Bronchial epithelial cell (primary cell): ENCODE measurements around the gene MYBPC1. TPM values are rescaled to one million over a fixed set of nuclear protein-coding genes. Genes with fewer than 3 reads are reported as not detected.

Experiments
- DNase-seq: peaks from one replicate; pipeline ENCODE4 v3.0.0-alpha.2; 2010; ENCODE audit warnings: low read depth
- FAIRE-seq: peaks from 2 replicates; lab custom pipeline; 2011; peaks lifted over from hg19 to GRCh38; lab: Jason Lieb, UNC
- H3K27me3 ChIP-seq: 2 replicates; pipeline ENCODE4 v1.5.1; 2011; ENCODE audit warnings: low read length; ENCODE audit not compliant: control insufficient read depth, insufficient read depth
- H3K36me3 ChIP-seq: 2 replicates; pipeline ENCODE4 v1.5.1; 2011; ENCODE audit warnings: low read length; ENCODE audit not compliant: control insufficient read depth, insufficient read depth
- H3K4me3 ChIP-seq: 2 replicates; pipeline ENCODE4 v1.5.1; 2011; ENCODE audit warnings: mild to moderate bottlenecking, low read depth, low read length, control low read depth
- total RNA-seq: library from RNA; depleted of rRNA; stranded (reverse); fragments of >200 nt; gene quantifications from 2 replicates; pipeline ENCODE4 v1.2.1, GENCODE V29; 2014
- TF ChIP-seq, protein P1 (sequence below): IDR thresholded peaks from 2 replicates; pipeline ENCODE4 v1.5.1; 2011; ENCODE audit warnings: mild to moderate bottlenecking, moderate library complexity, low read length, control low read depth, inconsistent platforms; ENCODE audit not compliant: insufficient read depth, severe bottlenecking

Gene MYBPC1
- total RNA-seq, 1 donor from 2014 or later = not detected

- H3K36me3 ChIP-seq = no peaks in the 10 kb centered on the region
- DNase-seq (no peak), FAIRE-seq (no peak)
- H3K27me3 ChIP-seq = no peaks in the 10 kb centered on the region
- TF ChIP-seq, protein P1, sequence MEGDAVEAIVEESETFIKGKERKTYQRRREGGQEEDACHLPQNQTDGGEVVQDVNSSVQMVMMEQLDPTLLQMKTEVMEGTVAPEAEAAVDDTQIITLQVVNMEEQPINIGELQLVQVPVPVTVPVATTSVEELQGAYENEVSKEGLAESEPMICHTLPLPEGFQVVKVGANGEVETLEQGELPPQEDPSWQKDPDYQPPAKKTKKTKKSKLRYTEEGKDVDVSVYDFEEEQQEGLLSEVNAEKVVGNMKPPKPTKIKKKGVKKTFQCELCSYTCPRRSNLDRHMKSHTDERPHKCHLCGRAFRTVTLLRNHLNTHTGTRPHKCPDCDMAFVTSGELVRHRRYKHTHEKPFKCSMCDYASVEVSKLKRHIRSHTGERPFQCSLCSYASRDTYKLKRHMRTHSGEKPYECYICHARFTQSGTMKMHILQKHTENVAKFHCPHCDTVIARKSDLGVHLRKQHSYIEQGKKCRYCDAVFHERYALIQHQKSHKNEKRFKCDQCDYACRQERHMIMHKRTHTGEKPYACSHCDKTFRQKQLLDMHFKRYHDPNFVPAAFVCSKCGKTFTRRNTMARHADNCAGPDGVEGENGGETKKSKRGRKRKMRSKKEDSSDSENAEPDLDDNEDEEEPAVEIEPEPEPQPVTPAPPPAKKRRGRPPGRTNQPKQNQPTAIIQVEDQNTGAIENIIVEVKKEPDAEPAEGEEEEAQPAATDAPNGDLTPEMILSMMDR = no peak
- H3K4me3 ChIP-seq = peak overlapping the region; percentile 70
These were observed 103.4 kb downstream of the MYBPC1 start for GRCh38 chr12:101697930-101698799.

- Histone ChIP-seq H3K4me3 (no peak overlapping the region), H3K27me3 (no peaks in the 10 kb centered on the region), H3K36me3 (no peaks in the 10 kb centered on the region)
- DNase-seq (no peak), FAIRE-seq (no peak)
- TF ChIP-seq, protein P1 = no peak
These were observed 104.1 kb downstream of the MYBPC1 start for GRCh38 chr12:101698800-101699347.

- no peak overlapping the region for H3K4me3 ChIP-seq
- no peak for DNase-seq
- TF ChIP-seq, protein P1 = no peak
- FAIRE-seq = no peak
- no peaks in the 10 kb centered on the region for H3K27me3 ChIP-seq
- no peaks in the 10 kb centered on the region for H3K36me3 ChIP-seq
These were observed 105.6 kb downstream of the MYBPC1 start for GRCh38 chr12:101700299-101700820.

GRCh38 chr12:101703487-101703886, 108.7 kb downstream of the MYBPC1 start:
- DNase-seq (no peak), FAIRE-seq (no peak)
- TF ChIP-seq, protein P1 = no peak
- Histone ChIP-seq H3K27me3 (no peaks in the 10 kb centered on the region), H3K4me3 (no peak overlapping the region), H3K36me3 (no peaks in the 10 kb centered on the region)

- TF ChIP-seq, protein P1 = no peak
- Histone ChIP-seq H3K27me3 (no peaks in the 10 kb centered on the region), H3K36me3 (no peaks in the 10 kb centered on the region), H3K4me3 (no peak overlapping the region)
- FAIRE-seq (no peak), DNase-seq (no peak)
These were observed 111.6 kb downstream of the MYBPC1 start for GRCh38 chr12:101706403-101706802.
